OCI-LY3 (cell line): ENCODE data around the gene MSH6.

Experiments used
- CTCF ChIP-seq: fragments of 200-600, 300-600 bp; sonication (generic); IDR thresholded peaks from 2 replicates; pipeline ENCODE4 v1.5.1; 2014; ENCODE audit warnings: antibody characterized with exemption, low read length, low read depth
- EZH2phosphoT487 ChIP-seq: fragments of 200-600 bp; shearing (Covaris generic); IDR thresholded peaks from 2 replicates; pipeline ENCODE4 v1.6.1; 2018; ENCODE audit warnings: antibody characterized with exemption, mixed run types, low read depth

- TF ChIP-seq CTCF, result no peak
- no peak for TF ChIP-seq EZH2phosphoT487
Observed at GRCh38 chr2:47796090-47796697, 13.2 kb downstream of the MSH6 start.
